Lower lobe of right lung (tissue), 2 donors: ENCODE data around the gene EXOSC5. TPM values are rescaled to one million over a fixed set of nuclear protein-coding genes. Genes with fewer than 3 reads are reported as not detected.
"Not testable (repeated sequence)": the region's sequence is repeated elsewhere in the genome, so short reads cannot be mapped to it uniquely, and the experiment has no call there.

Experiments used
- ATAC-seq, 2 donors: fragments of 200-7000 bp; cut with Tn5 transposase; one replicate each; pipeline ENCODE4 v1.9.1; 2020 to 2022; ENCODE audit warnings: mild to moderate bottlenecking in 2 of 2, moderate library complexity in 2 of 2
- DNase-seq: peaks from one replicate; pipeline ENCODE4 v3.0.0-alpha.2; 2020
- H3K27ac ChIP-seq: fragments of 200-600 bp; one replicate; pipeline ENCODE4 v1.8.0; 2022
- H3K27me3 ChIP-seq: fragments of 200-600 bp; one replicate; pipeline ENCODE4 v1.8.0; 2022; ENCODE audit warnings: low read depth
- H3K36me3 ChIP-seq: fragments of 200-600 bp; one replicate; pipeline ENCODE4 v1.8.0; 2022; ENCODE audit warnings: mild to moderate bottlenecking
- H3K4me1 ChIP-seq: fragments of 200-600 bp; one replicate; pipeline ENCODE4 v1.8.0; 2022
- H3K4me3 ChIP-seq: fragments of 200-600 bp; one replicate; pipeline ENCODE4 v1.8.0; 2022; ENCODE audit warnings: mild to moderate bottlenecking
- H3K9me3 ChIP-seq: fragments of 200-600 bp; one replicate; pipeline ENCODE4 v1.8.0; 2022
- CTCF ChIP-seq: fragments of 200-600 bp; IDR thresholded peaks from one replicate; pipeline ENCODE4 v1.8.0; 2022; ENCODE audit warnings: antibody characterized with exemption, mild to moderate bottlenecking
- intact Hi-C: fragments of 100-400 bp; cut with DNase I; formaldehyde crosslinking; loops from one replicate; pipeline ENCODE4 v1.11.0; 2022
- total RNA-seq: library from RNA; stranded (reverse); fragmentation: NEBNext Ultra II Directional; extraction: Animal tissue kit (Norgen Biotek cat#: 25700); gene quantifications from one replicate; pipeline ENCODE4 v1.2.1, GENCODE V29; 2021
- donor health status: DM: no; HTN: yes; CAD: no; lungs with severe emphysema.

Gene EXOSC5
- total RNA-seq, 1 donor from 2014 or later, result 13.2 TPM

- Histone ChIP-seq H3K4me3 (no peak overlapping the region), H3K27me3 (no peaks in the 10 kb centered on the region), H3K36me3 (peaks cover 65% of the 10 kb centered on the region), H3K4me1 (peaks cover 67% of the 10 kb centered on the region), H3K27ac (peak overlapping the region; percentile 31), H3K9me3 (no peaks in the 10 kb centered on the region)
- ATAC-seq (no peak), DNase-seq (no peak)
- no peak for TF ChIP-seq CTCF
- intact Hi-C loops, result no loop called here
Measured at GRCh38 chr19:41412953-41413352, 15.8 kb upstream of the EXOSC5 start.

GRCh38 chr19:41411968-41412265 lies 14.8 kb upstream of the EXOSC5 start:
- no peaks in the 10 kb centered on the region for H3K9me3 ChIP-seq
- no peaks in the 10 kb centered on the region for H3K27me3 ChIP-seq
- H3K27ac ChIP-seq, result peak overlapping the region; percentile 78
- ATAC-seq (no peak), DNase-seq (no peak)
- peaks cover 60% of the 10 kb centered on the region for H3K36me3 ChIP-seq
- no peak for TF ChIP-seq CTCF
- intact Hi-C loops, result no loop called here
- peaks cover 77% of the 10 kb centered on the region for H3K4me1 ChIP-seq
- H3K4me3 ChIP-seq, result no peak overlapping the region

GRCh38 chr19:41411100-41411967 lies 14.2 kb upstream of the EXOSC5 start:
- Histone ChIP-seq H3K27ac (peak overlapping the region; percentile 78), H3K4me1 (peaks cover 83% of the 10 kb centered on the region), H3K4me3 (no peak overlapping the region), H3K36me3 (peaks cover 54% of the 10 kb centered on the region), H3K9me3 (no peaks in the 10 kb centered on the region), H3K27me3 (no peaks in the 10 kb centered on the region)
- DNase-seq, result no peak
- TF ChIP-seq CTCF, result no peak
- ATAC-seq, result no peak
- intact Hi-C loops, result no loop called here

- H3K36me3 ChIP-seq, result peaks cover 50% of the 10 kb centered on the region
- H3K4me3 ChIP-seq, result no peak overlapping the region
- no peaks in the 10 kb centered on the region for H3K27me3 ChIP-seq
- no peak for TF ChIP-seq CTCF
- intact Hi-C loops, result no loop called here
- no peak for DNase-seq
- H3K9me3 ChIP-seq, result no peaks in the 10 kb centered on the region
- peaks cover 91% of the 10 kb centered on the region for H3K4me1 ChIP-seq
- ATAC-seq, result no peak
- H3K27ac ChIP-seq, result peak overlapping the region; percentile 78
Measured at GRCh38 chr19:41410336-41411054, 13.3 kb upstream of the EXOSC5 start.

GRCh38 chr19:41409288-41409687 lies 12.1 kb upstream of the EXOSC5 start:
- no peak overlapping the region for H3K4me3 ChIP-seq
- H3K4me1 ChIP-seq, result peaks cover 90% of the 10 kb centered on the region
- TF ChIP-seq CTCF, result no peak
- no peaks in the 10 kb centered on the region for H3K27me3 ChIP-seq
- ATAC-seq, result peak; percentile 83 to 90
- intact Hi-C loops, result no loop called here
- peaks cover 38% of the 10 kb centered on the region for H3K36me3 ChIP-seq
- DNase-seq, result peak; percentile 56
- peak overlapping the region; percentile 78 for H3K27ac ChIP-seq
- no peaks in the 10 kb centered on the region for H3K9me3 ChIP-seq

GRCh38 chr19:41408846-41409245 lies 11.7 kb upstream of the EXOSC5 start:
- peak in 1 of 2 donors; percentile 31 for ATAC-seq
- H3K4me3 ChIP-seq, H3K27me3 ChIP-seq, intact Hi-C loops, DNase-seq, H3K9me3 ChIP-seq: not testable (repeated sequence)
- Histone ChIP-seq H3K27ac (peak overlapping the region; percentile 78), H3K36me3 (peaks cover 34% of the 10 kb centered on the region), H3K4me1 (peaks cover 90% of the 10 kb centered on the region)
